Globus pallidus (tissue), 1 donor: ENCODE measurements around the gene CDKN2AIP.
"Not testable (repeated sequence)": the region's sequence is repeated elsewhere in the genome, so short reads cannot be mapped to it uniquely, and the experiment has no call there.

ENCODE experiments used
- DNase-seq: peaks from one replicate; pipeline ENCODE4 v3.0.0-alpha.2; 2015; ENCODE audit warnings: low spot score

CDKN2AIP gene

GRCh38 chr4:183449193-183449882, 4.9 kb downstream of the CDKN2AIP start:
- no peak for DNase-seq

GRCh38 chr4:183450108-183450507, 5.7 kb downstream of the CDKN2AIP start:
- DNase-seq: no peak

- DNase-seq: no peak
These were observed 11.2 kb downstream of the CDKN2AIP start for GRCh38 chr4:183455431-183456195.

GRCh38 chr4:183458005-183458404, 13.6 kb downstream of the CDKN2AIP start:
- DNase-seq: no peak

- DNase-seq: not testable (repeated sequence)
These were observed 19.6 kb downstream of the CDKN2AIP start for GRCh38 chr4:183463903-183464619.

GRCh38 chr4:183465879-183466278, 21.4 kb downstream of the CDKN2AIP start:
- not testable (repeated sequence) for DNase-seq

GRCh38 chr4:183467246-183467645, 22.8 kb downstream of the CDKN2AIP start:
- no peak for DNase-seq

GRCh38 chr4:183468210-183469095, 24.0 kb downstream of the CDKN2AIP start:
- DNase-seq: no peak

- no peak for DNase-seq
These were observed 24.8 kb downstream of the CDKN2AIP start for GRCh38 chr4:183469285-183469684.

GRCh38 chr4:183469936-183470335, 25.5 kb downstream of the CDKN2AIP start:
- no peak for DNase-seq

- no peak for DNase-seq
These were observed 26.4 kb downstream of the CDKN2AIP start for GRCh38 chr4:183470821-183471220.

GRCh38 chr4:183471946-183472708, 27.7 kb downstream of the CDKN2AIP start:
- peak; percentile 60 for DNase-seq

GRCh38 chr4:183478123-183478522, 33.7 kb downstream of the CDKN2AIP start:
- DNase-seq: no peak

- no peak for DNase-seq
These were observed 34.5 kb downstream of the CDKN2AIP start for GRCh38 chr4:183478926-183479325.

- DNase-seq: not testable (repeated sequence)
These were observed 38.2 kb downstream of the CDKN2AIP start for GRCh38 chr4:183482515-183483095.

- DNase-seq: no peak
These were observed 39.6 kb downstream of the CDKN2AIP start for GRCh38 chr4:183483997-183484396.

- DNase-seq: no peak
These were observed 41.1 kb downstream of the CDKN2AIP start for GRCh38 chr4:183485411-183486160.

- DNase-seq: no peak
These were observed 48.4 kb downstream of the CDKN2AIP start for GRCh38 chr4:183492791-183493222.

GRCh38 chr4:183493246-183493645, 48.8 kb downstream of the CDKN2AIP start:
- no peak for DNase-seq

- no peak for DNase-seq
These were observed 50.7 kb downstream of the CDKN2AIP start for GRCh38 chr4:183495184-183495583.
